Vagina (tissue), 2 donors: Measurements from ENCODE around the gene CAMSAP1.

Experiments
- CTCF ChIP-seq, 3 experiments: fragments of 450-650 bp in 2 of 3; fragments of 200-600 bp in 1 of 3; sonication (generic) in 1 of 3; IDR thresholded peaks; one replicate each; pipeline ENCODE4 v1.5.1; 2017 to 2019; ENCODE audit warnings: antibody characterized with exemption in 3 of 3, mild to moderate bottlenecking in 2 of 3, moderate library complexity in 2 of 3
- POLR2A ChIP-seq, 2 donors: fragments of 450-650 bp; IDR thresholded peaks; one replicate each; pipeline ENCODE4 v1.6.1; 2017; ENCODE audit warnings: antibody characterized with exemption in 2 of 2, mild to moderate bottlenecking in 2 of 2, moderate library complexity in 2 of 2

GRCh38 chr9:135765416-135765815, 141.9 kb downstream of the CAMSAP1 start:
- TF ChIP-seq CTCF (IDR thresholded peaks at IDR 0.05): no peak
- no peak for TF ChIP-seq POLR2A (IDR thresholded peaks at IDR 0.05)
